HEK293 (cell line): ENCODE data around the gene EXD3.

ENCODE experiments used
- CTCF ChIA-PET: fragments of 350-600 bp; formaldehyde crosslinking; extraction: SDS; loops from one replicate; lab custom pipeline; 2021; ENCODE audit warnings: antibody characterized with exemption; lab: Yijun Ruan, JAX
- POLR2A ChIA-PET: fragments of 300-600 bp; formaldehyde crosslinking; extraction: SDS; loops from one replicate; lab custom pipeline; 2020; ENCODE audit warnings: antibody characterized with exemption, inconsistent platforms; lab: Yijun Ruan, JAX
- H3K27ac ChIP-seq: fragments of 200-500 bp; sonication (Bioruptor generic); 2 replicates; pipeline ENCODE4 v1.5.1; 2014; ENCODE audit warnings: low read depth, low read length, control low read depth, inconsistent platforms; ENCODE audit errors: extremely low read depth
- H3K36me3 ChIP-seq, 2 experiments: fragments of 200-500 bp in 1 of 2; sonication (Bioruptor generic) in 1 of 2; 1 replicate in 1 of 2; 2 replicates in 1 of 2; pipeline ENCODE4 v1.5.1; 2014 to 2017; ENCODE audit warnings: inconsistent platforms in 2 of 2, low read length in 2 of 2; ENCODE audit not compliant: control insufficient read depth in 2 of 2, insufficient read depth in 1 of 2
- H3K4me1 ChIP-seq: fragments of 200-500 bp; sonication (Bioruptor generic); 2 replicates; pipeline ENCODE4 v1.5.1; 2014; ENCODE audit warnings: mild to moderate bottlenecking, low read length, inconsistent platforms; ENCODE audit not compliant: control insufficient read depth, insufficient read depth
- H3K4me3 ChIP-seq: 2 replicates; pipeline ENCODE4 v1.5.1; 2011; ENCODE audit warnings: low read depth, mild to moderate bottlenecking, control low read depth, low read length, moderate library complexity
- H3K9me3 ChIP-seq: fragments of 200-500 bp; sonication (Bioruptor generic); 2 replicates; pipeline ENCODE4 v1.5.1; 2014; ENCODE audit warnings: low read depth, low read length, inconsistent platforms; ENCODE audit not compliant: control insufficient read depth, insufficient read depth
- FEZF1 ChIP-seq: fragments of 450-650 bp; formaldehyde crosslinking; IDR thresholded peaks from 2 replicates; pipeline ENCODE4 v1.5.1; 2016; ENCODE audit warnings: missing biosample characterization, missing genetic modification characterization
- GLI2 ChIP-seq: fragments of 450-650 bp; formaldehyde crosslinking; IDR thresholded peaks from 2 replicates; pipeline ENCODE4; 2017; ENCODE audit warnings: missing biosample characterization, missing genetic modification characterization, low read depth, borderline replicate concordance
- GLI4 ChIP-seq: fragments of 450-650 bp; formaldehyde crosslinking; IDR thresholded peaks from 2 replicates; pipeline ENCODE4 v1.5.1; 2016; ENCODE audit warnings: missing biosample characterization, missing genetic modification characterization
- GLIS2 ChIP-seq: fragments of 450-650 bp; formaldehyde crosslinking; IDR thresholded peaks from 2 replicates; pipeline ENCODE4 v1.5.1; 2016; ENCODE audit warnings: missing biosample characterization, missing genetic modification characterization
- HOXA7 ChIP-seq: sonication (generic); formaldehyde crosslinking; IDR thresholded peaks from 2 replicates; pipeline ENCODE4 v1.8.1; 2022; ENCODE audit warnings: missing genetic modification reagents, borderline replicate concordance
- PATZ1 ChIP-seq: fragments of 450-650 bp; formaldehyde crosslinking; IDR thresholded peaks from 2 replicates; pipeline ENCODE4 v1.5.1; 2016; ENCODE audit warnings: missing biosample characterization, missing genetic modification characterization
- PRDM1 ChIP-seq: fragments of 450-650 bp; formaldehyde crosslinking; IDR thresholded peaks from 2 replicates; pipeline ENCODE4; 2016; ENCODE audit warnings: missing biosample characterization, missing genetic modification characterization
- PRDM10 ChIP-seq: fragments of 450-650 bp; formaldehyde crosslinking; IDR thresholded peaks from 2 replicates; pipeline ENCODE4 v1.5.1; 2016; ENCODE audit warnings: missing biosample characterization, missing genetic modification characterization
- ZBTB7A ChIP-seq: fragments of 450-650 bp; formaldehyde crosslinking; IDR thresholded peaks from 2 replicates; pipeline ENCODE4 v1.5.1; 2016; ENCODE audit warnings: low read depth, missing biosample characterization, missing genetic modification characterization
- ZEB2 ChIP-seq: fragments of 450-650 bp; formaldehyde crosslinking; IDR thresholded peaks from 2 replicates; pipeline ENCODE4 v1.5.1; 2016; ENCODE audit warnings: missing biosample characterization, missing genetic modification characterization
- ZNF174 ChIP-seq: fragments of 450-650 bp; formaldehyde crosslinking; IDR thresholded peaks from 2 replicates; pipeline ENCODE4 v1.5.0; 2017; ENCODE audit warnings: missing biosample characterization, mild to moderate bottlenecking, missing genetic modification characterization
- ZNF223 ChIP-seq: fragments of 450-650 bp; formaldehyde crosslinking; IDR thresholded peaks from 2 replicates; pipeline ENCODE4 v1.5.1; 2016; ENCODE audit warnings: missing biosample characterization, missing genetic modification characterization
- ZNF350 ChIP-seq: fragments of 450-650 bp; formaldehyde crosslinking; IDR thresholded peaks from 2 replicates; pipeline ENCODE4 v1.5.0; 2017; ENCODE audit warnings: missing biosample characterization, mild to moderate bottlenecking, missing genetic modification characterization
- ZNF518A ChIP-seq: fragments of 450-650 bp; formaldehyde crosslinking; conservative IDR thresholded peaks from 2 replicates; pipeline ENCODE4 v1.5.1; 2016; ENCODE audit warnings: low read depth, missing biosample characterization, missing genetic modification characterization
- ZNF621 ChIP-seq: fragments of 450-650 bp; formaldehyde crosslinking; IDR thresholded peaks from 2 replicates; pipeline ENCODE4 v1.5.1; 2017; ENCODE audit warnings: missing biosample characterization, missing genetic modification characterization
- ZNF626 ChIP-seq: fragments of 450-650 bp; sonication (Bioruptor Pico); formaldehyde crosslinking; IDR thresholded peaks from 2 replicates; pipeline ENCODE4 v1.5.1; 2018; ENCODE audit warnings: missing biosample characterization, missing genetic modification characterization, inconsistent platforms
- ZNF768 ChIP-seq: fragments of 450-650 bp; formaldehyde crosslinking; IDR thresholded peaks from 2 replicates; pipeline ENCODE4 v1.5.1; 2018; ENCODE audit warnings: missing biosample characterization, mild to moderate bottlenecking, missing genetic modification characterization
- ZNF830 ChIP-seq: fragments of 450-650 bp; IDR thresholded peaks from 2 replicates; pipeline ENCODE4 v1.5.0; 2018; ENCODE audit warnings: missing biosample characterization, missing genetic modification characterization, low read depth, mild to moderate bottlenecking, moderate library complexity

EXD3 gene

GRCh38 chr9:137319011-137319738 lies 103.8 kb downstream of the EXD3 start:
- ChIA-PET POLR2A (interaction anchor here (0.8 to 1.4 kb wide), 2 partner anchors 17 to 104 kb away, joined by 3 to 6 read pairs; partner anchors contain the start of genes EXD3, NOXA1 and NRARP), CTCF (interaction anchor here (0.6 kb wide), 2 partner anchors 75 to 126 kb away, joined by 4 read pairs; no protein-coding TSS in a partner anchor)
- Histone ChIP-seq H3K4me3 (no peak overlapping the region), H3K9me3 (no peaks in the 10 kb centered on the region), H3K27ac (no peak overlapping the region), H3K4me1 (no peaks in the 10 kb centered on the region), H3K36me3 (no peaks in the 10 kb centered on the region)
- TF ChIP-seq ZEB2 (tag by site-specific recombination) (no peak), PRDM1 (no peak), ZNF830 (no peak), PATZ1 (tag by site-specific recombination) (no peak), ZBTB7A (tag by site-specific recombination) (no peak), ZNF350 (tag by site-specific recombination) (no peak), GLI4 (tag by site-specific recombination) (no peak), GLI2 (tag by site-specific recombination) (no peak), ZNF621 (tag by site-specific recombination) (no peak), ZNF518A (tag by site-specific recombination) (no peak), ZNF223 (no peak), HOXA7 (CRISPR knock-in tag) (no peak), PRDM10 (tag by site-specific recombination) (no peak), GLIS2 (tag by site-specific recombination) (no peak), ZNF626 (no peak), FEZF1 (tag by site-specific recombination) (no peak), ZNF768 (tag by site-specific recombination) (no peak), ZNF174 (tag by site-specific recombination) (no peak)
- TF ChIP-seq, all 188 proteins: peak for 0
